GM10248 (cell line): Measurements from ENCODE around the gene NAA38.

Source experiments
- CTCF ChIA-PET: fragments of 300-600 bp; sonication (Branson Sonifier 250); formaldehyde crosslinking; extraction: SDS; loops from one replicate; lab custom pipeline; 2021; ENCODE audit warnings: antibody characterized with exemption; lab: Yijun Ruan, JAX
- POLR2A ChIA-PET: fragments of 350-650 bp; sonication (Branson Sonifier 250); formaldehyde crosslinking; extraction: SDS; loops from one replicate; lab custom pipeline; 2020; ENCODE audit warnings: antibody characterized with exemption; lab: Yijun Ruan, JAX
- DNase-seq: peaks from one replicate; pipeline ENCODE4 v3.0.0; 2012; ENCODE audit errors: extremely low spot score
- TF ChIP-seq, protein P1 (sequence below): IDR thresholded peaks from 2 replicates; pipeline ENCODE4 v1.5.1; 2012; ENCODE audit warnings: mild to moderate bottlenecking, low read depth; ENCODE audit errors: extremely low read depth, missing control alignments, control extremely low read depth

Gene NAA38

DNA sequence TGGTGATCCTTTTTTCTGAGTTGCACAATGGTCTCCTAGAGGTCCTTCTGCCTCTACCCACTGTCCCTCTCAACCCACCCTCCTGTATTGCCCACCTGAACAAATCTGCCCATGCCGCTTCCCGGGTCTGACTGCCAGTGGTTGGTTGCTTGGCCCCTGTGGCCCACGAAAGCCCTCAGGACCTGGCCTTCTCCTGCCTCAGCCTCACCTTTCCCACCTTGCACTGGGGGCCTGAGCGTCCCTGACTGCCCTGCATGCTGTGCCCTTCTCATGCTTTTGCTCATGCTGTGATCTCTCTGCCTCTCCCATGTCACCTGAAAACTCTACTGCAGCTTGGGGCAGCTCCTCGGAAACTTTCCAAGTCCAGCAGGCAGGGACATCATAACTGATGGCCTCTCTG is 37.1 kb downstream of the NAA38 start:
- TF ChIP-seq, protein P1, sequence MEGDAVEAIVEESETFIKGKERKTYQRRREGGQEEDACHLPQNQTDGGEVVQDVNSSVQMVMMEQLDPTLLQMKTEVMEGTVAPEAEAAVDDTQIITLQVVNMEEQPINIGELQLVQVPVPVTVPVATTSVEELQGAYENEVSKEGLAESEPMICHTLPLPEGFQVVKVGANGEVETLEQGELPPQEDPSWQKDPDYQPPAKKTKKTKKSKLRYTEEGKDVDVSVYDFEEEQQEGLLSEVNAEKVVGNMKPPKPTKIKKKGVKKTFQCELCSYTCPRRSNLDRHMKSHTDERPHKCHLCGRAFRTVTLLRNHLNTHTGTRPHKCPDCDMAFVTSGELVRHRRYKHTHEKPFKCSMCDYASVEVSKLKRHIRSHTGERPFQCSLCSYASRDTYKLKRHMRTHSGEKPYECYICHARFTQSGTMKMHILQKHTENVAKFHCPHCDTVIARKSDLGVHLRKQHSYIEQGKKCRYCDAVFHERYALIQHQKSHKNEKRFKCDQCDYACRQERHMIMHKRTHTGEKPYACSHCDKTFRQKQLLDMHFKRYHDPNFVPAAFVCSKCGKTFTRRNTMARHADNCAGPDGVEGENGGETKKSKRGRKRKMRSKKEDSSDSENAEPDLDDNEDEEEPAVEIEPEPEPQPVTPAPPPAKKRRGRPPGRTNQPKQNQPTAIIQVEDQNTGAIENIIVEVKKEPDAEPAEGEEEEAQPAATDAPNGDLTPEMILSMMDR = no peak
- DNase-seq = no peak
- ChIA-PET POLR2A (no interaction called here), CTCF (interaction anchor here (1.0 to 4.7 kb wide), 9 partner anchors 11 to 237 kb away, joined by 3 to 26 read pairs (median 6); partner anchors contain the start of gene KDM6B)

DNA sequence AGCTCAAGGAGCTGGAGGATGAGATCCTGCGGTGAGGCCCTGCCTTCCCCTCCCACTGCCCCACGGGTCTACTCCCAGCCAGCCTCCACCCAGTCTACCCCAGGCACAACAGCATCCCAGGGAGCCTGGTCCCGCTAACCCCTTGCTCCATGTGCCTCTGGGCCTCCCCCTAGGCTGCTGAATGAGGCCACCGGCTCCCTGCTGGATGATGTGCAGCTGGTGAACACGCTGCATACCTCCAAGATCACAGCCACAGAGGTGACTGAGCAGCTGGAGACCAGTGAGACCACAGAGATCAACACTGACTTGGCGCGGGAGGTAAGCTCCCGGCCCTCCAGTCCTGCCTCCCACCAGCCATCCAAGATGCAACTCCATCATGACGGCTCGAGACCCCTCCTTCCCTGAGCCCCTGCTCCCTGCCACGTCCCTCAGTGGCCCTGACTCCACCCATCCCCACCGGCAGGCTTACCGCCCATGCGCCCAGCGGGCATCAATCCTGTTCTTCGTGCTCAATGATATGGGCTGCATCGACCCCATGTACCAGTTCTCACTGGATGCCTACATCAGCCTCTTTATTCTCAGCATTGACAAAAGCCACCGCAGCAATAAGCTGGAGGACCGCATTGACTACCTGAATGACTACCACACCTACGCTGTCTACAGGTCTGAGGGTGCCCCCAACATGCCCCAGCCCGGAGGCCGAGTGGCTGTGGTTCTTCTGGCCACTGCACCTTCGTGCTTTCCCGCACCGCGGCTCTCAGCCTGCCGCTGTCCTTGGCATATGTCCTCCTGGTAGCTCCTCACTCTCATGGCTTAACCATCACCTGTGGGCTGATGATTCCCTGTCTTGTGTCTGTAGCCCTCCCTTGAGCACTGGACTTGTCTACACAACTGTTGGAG is 38.4 kb downstream of the NAA38 start:
- CTCF ChIA-PET = interaction anchor here (0.9 to 4.7 kb wide), 11 partner anchors 10 to 242 kb away, joined by 3 to 26 read pairs (median 5); partner anchors contain the start of gene KDM6B
- TF ChIP-seq, protein P1 = no peak
- no peak for DNase-seq
- POLR2A ChIA-PET = no interaction called here

DNA sequence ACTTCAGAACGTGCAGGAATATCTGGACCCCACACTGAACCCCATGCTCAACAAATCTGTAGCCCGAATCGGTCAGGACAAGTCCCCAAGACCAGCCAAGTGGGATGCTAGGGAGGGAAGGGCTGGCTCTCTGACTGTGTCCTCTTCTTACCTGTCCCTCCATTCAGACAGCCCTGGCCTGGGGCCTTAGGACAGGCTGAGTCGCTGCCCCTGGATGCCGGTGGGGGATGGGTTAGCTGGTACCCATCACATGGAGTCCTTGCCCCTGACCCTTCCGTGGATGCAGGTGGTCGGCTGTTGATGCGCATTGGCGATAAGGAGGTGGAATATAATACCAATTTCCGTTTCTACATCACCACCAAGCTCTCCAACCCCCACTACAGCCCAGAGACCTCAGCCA is 39.3 kb downstream of the NAA38 start:
- TF ChIP-seq, protein P1 = no peak
- POLR2A ChIA-PET = no interaction called here
- no peak for DNase-seq
- CTCF ChIA-PET = interaction anchor here (0.9 to 4.2 kb wide), 6 partner anchors 9 to 243 kb away, joined by 3 to 26 read pairs (median 4); partner anchors contain the start of gene KDM6B

DNA sequence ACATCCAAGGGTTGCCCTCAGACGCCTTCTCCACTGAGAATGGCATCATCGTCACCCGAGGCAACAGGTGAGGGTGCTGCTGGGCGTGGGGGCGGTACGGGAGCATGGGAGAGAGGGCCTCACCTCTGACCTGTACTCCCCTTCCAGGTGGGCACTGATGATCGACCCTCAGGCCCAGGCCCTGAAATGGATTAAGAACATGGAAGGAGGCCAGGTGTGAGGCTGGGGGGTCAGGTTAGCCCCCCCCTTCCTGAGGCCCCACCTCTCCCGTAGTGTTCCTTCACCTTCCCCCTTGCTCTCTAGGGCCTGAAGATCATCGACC is 39.8 kb downstream of the NAA38 start:
- ChIA-PET POLR2A (no interaction called here), CTCF (interaction anchor here (1.2 to 1.8 kb wide), 2 partner anchors 115 to 243 kb away, joined by 4 read pairs; no protein-coding TSS in a partner anchor)
- TF ChIP-seq, protein P1 = no peak
- DNase-seq = no peak

DNA sequence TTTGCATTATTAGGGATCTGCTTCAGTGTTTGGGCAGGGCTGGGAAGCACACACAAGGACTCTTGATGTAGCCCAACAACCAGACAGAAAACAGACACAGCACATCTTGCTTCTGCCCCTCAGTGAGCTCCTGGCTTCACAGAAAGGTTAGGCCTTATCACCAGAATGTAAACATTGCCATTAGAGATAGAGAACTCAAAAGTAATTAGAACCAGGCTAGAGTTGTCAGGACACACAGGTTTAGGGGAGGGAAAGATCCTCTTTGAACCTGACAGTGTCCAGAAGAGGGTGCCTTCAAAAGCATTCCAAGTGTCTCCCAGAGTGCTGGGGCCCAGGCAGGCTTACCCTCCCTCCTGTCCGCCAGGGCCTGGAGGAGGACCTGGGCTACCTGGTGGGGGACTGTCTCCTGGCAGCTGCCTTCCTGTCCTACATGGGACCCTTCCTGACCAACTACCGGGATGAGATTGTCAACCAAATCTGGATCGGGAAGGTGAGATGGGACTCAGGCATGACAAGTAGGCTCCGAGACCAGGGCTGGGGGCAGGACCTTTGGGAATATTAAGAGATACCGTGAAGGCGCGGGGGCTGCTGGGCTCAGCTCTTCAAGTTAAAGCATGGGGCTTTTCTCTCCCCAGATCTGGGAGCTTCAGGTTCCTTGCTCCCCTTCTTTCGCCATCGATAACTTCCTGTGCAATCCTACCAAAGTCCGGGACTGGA is 40.3 kb downstream of the NAA38 start:
- POLR2A ChIA-PET = no interaction called here
- no peak for DNase-seq
- CTCF ChIA-PET = interaction anchor here (0.9 to 1.9 kb wide), 5 partner anchors 16 to 172 kb away, joined by 3 to 8 read pairs (median 3); partner anchors contain the start of genes KDM6B and TP53
- TF ChIP-seq, protein P1 = no peak

DNA sequence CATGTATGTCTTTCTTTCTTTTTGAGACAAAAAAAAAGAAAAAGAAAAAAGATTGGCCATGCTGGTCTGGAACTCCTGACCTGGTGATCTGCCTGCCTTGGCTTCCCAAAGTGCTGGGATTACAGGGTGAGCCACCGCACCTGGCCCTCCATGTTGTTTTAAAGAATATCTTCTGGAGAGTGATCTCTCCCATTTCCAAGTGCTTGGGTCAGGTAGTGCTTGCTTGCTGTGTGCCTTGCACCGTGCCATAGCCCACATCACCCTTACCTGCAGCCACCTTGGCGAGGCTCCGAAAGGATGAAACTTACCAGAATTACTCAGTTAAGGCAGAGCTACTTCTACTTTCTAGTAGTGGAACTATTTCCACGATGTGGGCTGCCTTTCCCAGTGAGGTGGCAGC is 42.4 kb downstream of the NAA38 start:
- ChIA-PET POLR2A (no interaction called here), CTCF (no interaction called here)
- TF ChIP-seq, protein P1 = no peak
- DNase-seq = no peak
